HG03521 (cell line): Measurements from ENCODE around the gene NAPEPLD.
"Not testable (repeated sequence)": the region's sequence is repeated elsewhere in the genome, so short reads cannot be mapped to it uniquely, and the experiment has no call there.

Experiments used
- ATAC-seq: cut with Tn5 transposase; IDR thresholded peaks from one replicate; pipeline ENCODE4 v1.9.1; 2021; ENCODE audit warnings: mild to moderate bottlenecking, moderate library complexity; ENCODE audit not compliant: unreplicated experiment

NAPEPLD gene

DNA sequence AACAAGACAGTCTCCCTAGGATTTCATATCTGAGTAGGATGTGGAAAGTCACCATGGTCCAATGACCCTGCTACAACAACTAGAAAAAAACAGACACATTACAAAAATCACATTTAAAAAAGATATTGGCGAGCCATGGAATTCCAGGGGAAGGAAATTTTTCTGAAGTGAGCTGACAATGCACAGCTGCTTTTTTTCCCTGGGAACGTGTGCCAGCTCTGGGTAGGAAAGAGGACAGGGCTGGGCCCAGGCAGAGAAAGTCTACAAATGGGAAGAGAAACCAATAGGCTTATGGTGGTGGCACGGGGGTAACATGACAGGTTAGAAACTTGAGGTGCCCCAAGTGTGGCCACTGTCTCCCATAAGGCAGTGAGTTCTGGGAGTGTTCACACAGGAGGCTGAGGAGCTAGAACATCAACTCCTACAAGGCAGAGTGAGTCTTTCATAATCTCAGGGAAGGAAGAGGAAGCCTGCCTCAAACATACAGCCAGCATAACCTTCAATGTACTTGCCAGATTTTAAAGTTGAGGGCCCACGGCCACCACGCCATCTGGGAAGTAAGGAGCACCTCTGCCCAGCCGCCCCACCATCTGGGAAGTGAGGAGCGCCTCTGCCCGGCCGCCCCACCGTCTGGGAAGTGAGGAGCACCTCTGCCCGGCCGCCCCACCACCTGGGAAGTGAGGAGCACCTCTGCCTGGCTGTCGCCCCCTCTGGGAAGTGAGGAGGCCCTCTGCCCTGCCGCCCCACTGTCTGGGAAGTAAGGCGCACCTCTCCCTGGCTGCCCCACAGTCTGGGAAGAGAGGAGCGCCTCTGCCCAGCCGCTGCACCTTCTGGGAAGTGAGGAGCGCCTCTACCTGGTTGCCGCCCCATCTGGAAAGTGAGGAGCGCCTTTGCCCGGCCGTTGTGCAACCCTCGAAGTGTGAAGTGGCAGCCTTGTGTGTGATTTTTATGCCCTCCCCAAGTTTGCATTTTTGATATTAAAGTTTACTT lies 80.2 kb downstream of the NAPEPLD start:
- no peak for ATAC-seq

- no peak for ATAC-seq
Observed at GRCh38 chr7:103065667-103066066, 83.2 kb downstream of the NAPEPLD start.

GRCh38 chr7:103063895-103064294 lies 85.0 kb downstream of the NAPEPLD start:
- no peak for ATAC-seq

- no peak for ATAC-seq
Observed at GRCh38 chr7:103059471-103059870, 89.4 kb downstream of the NAPEPLD start.

DNA sequence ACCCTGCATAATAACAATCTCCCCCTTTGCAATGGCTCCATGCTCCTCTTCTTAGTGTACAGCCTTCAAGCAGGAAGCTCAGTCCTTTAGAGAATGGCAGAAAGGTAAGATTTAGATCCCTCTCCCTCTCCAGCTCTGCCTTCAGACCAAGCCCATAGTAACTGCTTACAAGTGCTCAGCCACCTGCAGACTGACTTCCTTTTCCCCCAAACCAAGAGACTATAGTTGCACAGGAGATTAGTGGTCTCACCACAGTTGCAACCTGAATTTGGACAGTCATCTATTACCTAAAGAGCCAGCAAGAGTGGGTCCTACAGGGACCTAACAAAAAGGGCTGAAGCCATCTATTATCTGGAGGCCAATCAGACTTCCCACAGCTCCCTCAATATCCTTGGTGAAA lies 90.8 kb downstream of the NAPEPLD start:
- no peak for ATAC-seq

DNA sequence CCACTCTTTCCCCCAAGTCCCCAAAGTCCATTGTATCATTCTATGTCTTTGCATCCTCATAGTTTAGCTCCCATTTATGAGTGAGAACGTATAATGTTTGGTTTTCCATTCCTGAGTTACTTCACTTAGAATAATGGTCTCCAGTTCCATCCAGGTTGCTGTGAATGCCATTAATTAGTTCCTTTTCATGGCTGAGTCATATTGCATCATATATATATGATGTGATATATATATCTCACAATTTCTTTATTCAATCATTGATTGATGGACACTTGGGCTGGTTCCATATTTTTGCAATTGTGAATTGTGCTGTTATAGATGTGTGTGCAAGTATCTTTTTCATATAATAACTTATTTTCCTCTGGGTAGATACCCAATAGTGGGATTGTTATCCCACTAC lies 92.9 kb downstream of the NAPEPLD start:
- not testable (repeated sequence) for ATAC-seq

DNA sequence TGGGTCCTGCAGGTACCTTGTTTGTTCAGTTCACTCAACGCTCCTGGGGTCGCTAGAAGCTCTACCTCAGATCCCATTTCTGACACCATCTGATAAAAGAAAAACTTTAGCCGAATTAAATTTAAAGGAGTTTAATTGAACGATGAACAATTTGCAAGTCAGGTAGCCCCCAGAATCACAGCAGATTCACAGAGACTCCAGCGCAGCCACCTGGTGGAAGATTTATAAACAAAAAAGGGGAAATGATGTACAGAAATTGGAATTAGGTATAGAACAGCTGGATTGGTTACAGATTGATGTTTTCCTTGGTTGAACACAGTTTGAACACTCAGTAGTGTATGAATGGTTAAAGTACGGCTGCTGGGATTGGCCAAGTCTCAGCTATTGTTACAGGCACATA lies 97.4 kb downstream of the NAPEPLD start:
- ATAC-seq: no peak
